ACC112 (cell line): ENCODE results near the gene UFL1.

Experiments used
- H2AFZ ChIP-seq: fragments of 200-600 bp; sonication (generic); one replicate; pipeline ENCODE4 v1.6.0; 2017; ENCODE audit warnings: antibody characterized with exemption, low read length; ENCODE audit not compliant: unreplicated experiment
- H3K27ac ChIP-seq: fragments of 200-600 bp; sonication (generic); 2 replicates; pipeline ENCODE4 v1.5.1; 2014; ENCODE audit warnings: low read depth, mild to moderate bottlenecking, antibody characterized with exemption, low read length, moderate library complexity
- H3K27me3 ChIP-seq: fragments of 200-600 bp; sonication (generic); 2 replicates; pipeline ENCODE4 v1.6.1; 2014; ENCODE audit warnings: mild to moderate bottlenecking, antibody characterized with exemption, low read length, moderate library complexity, mixed read lengths; ENCODE audit not compliant: insufficient read depth
- H3K36me3 ChIP-seq: fragments of 200-600 bp; sonication (generic); 2 replicates; pipeline ENCODE4 v1.6.1; 2016; ENCODE audit warnings: mild to moderate bottlenecking, antibody characterized with exemption, low read length, moderate library complexity, mixed read lengths; ENCODE audit not compliant: insufficient read depth
- H3K4me1 ChIP-seq: fragments of 200-600 bp; sonication (generic); one replicate; pipeline ENCODE4 v1.6.1; 2016; ENCODE audit warnings: low read length, mixed read lengths; ENCODE audit not compliant: insufficient read depth, unreplicated experiment, control insufficient read depth
- H3K4me3 ChIP-seq: fragments of 200-600 bp; sonication (generic); 2 replicates; pipeline ENCODE4 v1.5.1; 2014; ENCODE audit warnings: mild to moderate bottlenecking, low read depth, low read length
- H3K79me2 ChIP-seq: fragments of 200-600 bp; sonication (generic); one replicate; pipeline ENCODE4 v1.6.0; 2016; ENCODE audit warnings: low read length; ENCODE audit not compliant: control insufficient read depth, unreplicated experiment, insufficient read depth

UFL1 gene

GRCh38 chr6:96570053-96570452 lies 48.4 kb downstream of the UFL1 start:
- peaks cover 24% of the 10 kb centered on the region for H3K27me3 ChIP-seq
- H3K27ac ChIP-seq: no peak overlapping the region
- H3K4me3 ChIP-seq: no peak overlapping the region
- no peaks in the 10 kb centered on the region for H3K36me3 ChIP-seq
- H3K79me2 ChIP-seq: no peaks in the 10 kb centered on the region
- H3K4me1 ChIP-seq: no peaks in the 10 kb centered on the region
- no peak overlapping the region for H2AFZ ChIP-seq

GRCh38 chr6:96571551-96571950 lies 49.9 kb downstream of the UFL1 start:
- Histone ChIP-seq H3K79me2 (no peaks in the 10 kb centered on the region), H3K4me1 (no peaks in the 10 kb centered on the region), H3K4me3 (no peak overlapping the region), H2AFZ (no peak overlapping the region), H3K27ac (no peak overlapping the region), H3K27me3 (peaks cover 18% of the 10 kb centered on the region; the same call in 1 of the 2 replicates), H3K36me3 (no peaks in the 10 kb centered on the region)

GRCh38 chr6:96575359-96575758 lies 53.8 kb downstream of the UFL1 start:
- no peak overlapping the region for H3K27ac ChIP-seq
- H3K4me3 ChIP-seq: no peak overlapping the region
- no peaks in the 10 kb centered on the region for H3K79me2 ChIP-seq
- H2AFZ ChIP-seq: no peak overlapping the region
- no peaks in the 10 kb centered on the region for H3K36me3 ChIP-seq
- H3K4me1 ChIP-seq: no peaks in the 10 kb centered on the region
- peaks cover 10% of the 10 kb centered on the region; the same call in 1 of the 2 replicates for H3K27me3 ChIP-seq

GRCh38 chr6:96576221-96576620 lies 54.6 kb downstream of the UFL1 start:
- H3K36me3 ChIP-seq: no peaks in the 10 kb centered on the region
- no peak overlapping the region for H3K27ac ChIP-seq
- no peak overlapping the region for H2AFZ ChIP-seq
- H3K79me2 ChIP-seq: no peaks in the 10 kb centered on the region
- no peak overlapping the region for H3K4me3 ChIP-seq
- H3K4me1 ChIP-seq: no peaks in the 10 kb centered on the region
- H3K27me3 ChIP-seq: peaks cover 14% of the 10 kb centered on the region; the same call in 1 of the 2 replicates

- H2AFZ ChIP-seq: no peak overlapping the region
- H3K4me1 ChIP-seq: no peaks in the 10 kb centered on the region
- peaks cover 38% of the 10 kb centered on the region for H3K27me3 ChIP-seq
- no peaks in the 10 kb centered on the region for H3K36me3 ChIP-seq
- H3K4me3 ChIP-seq: no peak overlapping the region
- no peaks in the 10 kb centered on the region for H3K79me2 ChIP-seq
- H3K27ac ChIP-seq: no peak overlapping the region
Measured at GRCh38 chr6:96582021-96582420, 60.4 kb downstream of the UFL1 start.

GRCh38 chr6:96582436-96582835 lies 60.8 kb downstream of the UFL1 start:
- Histone ChIP-seq H3K4me3 (no peak overlapping the region), H3K4me1 (no peaks in the 10 kb centered on the region), H3K79me2 (no peaks in the 10 kb centered on the region), H3K27ac (no peak overlapping the region), H3K36me3 (no peaks in the 10 kb centered on the region), H2AFZ (no peak overlapping the region), H3K27me3 (peaks cover 39% of the 10 kb centered on the region)

GRCh38 chr6:96604420-96604819 lies 82.8 kb downstream of the UFL1 start:
- Histone ChIP-seq H3K79me2 (no peaks in the 10 kb centered on the region), H3K4me1 (no peaks in the 10 kb centered on the region), H2AFZ (no peak overlapping the region), H3K4me3 (no peak overlapping the region), H3K27me3 (peaks cover 40% of the 10 kb centered on the region), H3K36me3 (no peaks in the 10 kb centered on the region), H3K27ac (no peak overlapping the region)
